HUES64 (cell line): ENCODE data around the gene MAP7D3.

Experiments
- H3K27ac ChIP-seq: 2 replicates; pipeline ENCODE4 v1.7.0; 2013; ENCODE audit warnings: low read depth, low read length, inconsistent platforms
- H3K27me3 ChIP-seq: 2 replicates; pipeline ENCODE4 v1.6.1; 2013; ENCODE audit warnings: mild to moderate bottlenecking, low read length; ENCODE audit not compliant: insufficient read depth
- H3K36me3 ChIP-seq: 2 replicates; pipeline ENCODE4 v1.6.1; 2013; ENCODE audit warnings: mild to moderate bottlenecking, low read length; ENCODE audit not compliant: insufficient read depth
- H3K4me1 ChIP-seq: 2 replicates; pipeline ENCODE4 v1.6.1; 2013; ENCODE audit warnings: mild to moderate bottlenecking, low read length, moderate library complexity; ENCODE audit not compliant: insufficient read depth
- H3K4me3 ChIP-seq: 2 replicates; pipeline ENCODE4 v1.5.1; 2013; ENCODE audit warnings: mild to moderate bottlenecking, low read length, moderate library complexity
- H3K9ac ChIP-seq: 2 replicates; pipeline ENCODE4 v1.6.1; 2013; ENCODE audit warnings: mild to moderate bottlenecking, low read depth, low read length
- H3K9me3 ChIP-seq: 2 replicates; pipeline ENCODE4 v1.6.1; 2013; ENCODE audit warnings: low read depth, low read length; ENCODE audit not compliant: insufficient read depth
- WGBS: fragments of 150-250, 120-280 bp; methylation state at CpG from one replicate; pipeline ENCODE4 v1.1.7; 2013; ENCODE audit warnings: missing lambda C conversion rate; 5-methylcytosine and 5-hydroxymethylcytosine counted together

The MAP7D3 gene

DNA sequence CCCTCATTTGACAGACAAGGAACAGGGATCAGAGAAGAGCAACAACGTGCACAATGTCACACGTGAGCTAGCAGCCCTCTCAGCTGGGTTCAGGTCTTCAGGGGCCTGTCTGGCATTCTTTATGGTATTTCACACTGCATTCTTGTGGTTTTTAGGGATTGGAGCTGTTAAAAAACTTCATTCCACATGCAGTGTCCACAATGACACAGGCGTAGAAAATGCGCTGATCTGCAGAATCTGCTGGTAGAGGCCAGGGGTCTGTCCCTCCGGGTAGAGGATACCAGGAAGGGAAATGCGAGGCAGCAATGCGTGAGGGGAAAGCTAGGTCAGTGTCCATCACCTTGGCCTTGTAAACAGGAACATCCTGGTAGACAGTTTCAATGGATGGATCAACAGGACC lies 36.6 kb downstream of the MAP7D3 start:
- H3K4me1 ChIP-seq: no peaks in the 10 kb centered on the region
- peaks cover 29% of the 10 kb centered on the region for H3K36me3 ChIP-seq
- H3K9me3 ChIP-seq: no peaks in the 10 kb centered on the region

DNA sequence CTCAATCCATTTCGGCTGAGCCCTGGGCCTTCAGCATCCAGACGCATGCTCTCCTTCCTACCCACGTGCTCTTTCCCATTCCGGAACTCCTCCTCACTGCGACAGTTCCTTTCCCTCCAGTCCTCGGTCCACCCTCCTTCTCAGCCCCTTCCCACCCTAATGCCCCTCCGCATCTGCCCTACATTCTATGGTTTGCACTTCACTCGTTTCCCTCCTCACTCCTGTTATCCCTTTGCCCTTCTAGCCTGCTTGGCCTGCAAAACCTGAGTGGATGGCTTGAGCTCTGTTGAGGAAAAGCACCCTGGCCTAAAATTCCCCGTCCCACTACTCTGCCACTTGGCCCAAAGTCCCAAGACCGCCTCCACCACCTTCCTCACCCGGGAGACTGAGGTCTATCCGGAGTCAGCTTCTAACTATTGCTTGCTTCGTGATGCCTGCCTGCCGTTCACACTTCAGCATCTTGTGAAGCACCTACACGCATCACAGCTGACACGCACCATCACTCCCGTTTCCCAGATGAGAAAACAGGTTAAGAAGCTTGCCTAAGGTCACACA lies 38.6 kb downstream of the MAP7D3 start:
- Histone ChIP-seq H3K4me3 (no peak overlapping the region), H3K27ac (no peak overlapping the region), H3K9me3 (no peaks in the 10 kb centered on the region), H3K9ac (no peak overlapping the region), H3K27me3 (no peaks in the 10 kb centered on the region), H3K4me1 (no peaks in the 10 kb centered on the region), H3K36me3 (peaks cover 21% of the 10 kb centered on the region; the same call in 1 of the 2 replicates)
- WGBS: 89% methylated on average over 17 of the region's 17 CpGs

More for the DNA sequence above, 36.6 kb downstream of the MAP7D3 start:
- WGBS: 83% methylated on average over 7 of the region's 7 CpGs
- no peaks in the 10 kb centered on the region for H3K27me3 ChIP-seq
- no peak overlapping the region for H3K9ac ChIP-seq
- H3K27ac ChIP-seq: no peak overlapping the region
- no peak overlapping the region for H3K4me3 ChIP-seq

DNA sequence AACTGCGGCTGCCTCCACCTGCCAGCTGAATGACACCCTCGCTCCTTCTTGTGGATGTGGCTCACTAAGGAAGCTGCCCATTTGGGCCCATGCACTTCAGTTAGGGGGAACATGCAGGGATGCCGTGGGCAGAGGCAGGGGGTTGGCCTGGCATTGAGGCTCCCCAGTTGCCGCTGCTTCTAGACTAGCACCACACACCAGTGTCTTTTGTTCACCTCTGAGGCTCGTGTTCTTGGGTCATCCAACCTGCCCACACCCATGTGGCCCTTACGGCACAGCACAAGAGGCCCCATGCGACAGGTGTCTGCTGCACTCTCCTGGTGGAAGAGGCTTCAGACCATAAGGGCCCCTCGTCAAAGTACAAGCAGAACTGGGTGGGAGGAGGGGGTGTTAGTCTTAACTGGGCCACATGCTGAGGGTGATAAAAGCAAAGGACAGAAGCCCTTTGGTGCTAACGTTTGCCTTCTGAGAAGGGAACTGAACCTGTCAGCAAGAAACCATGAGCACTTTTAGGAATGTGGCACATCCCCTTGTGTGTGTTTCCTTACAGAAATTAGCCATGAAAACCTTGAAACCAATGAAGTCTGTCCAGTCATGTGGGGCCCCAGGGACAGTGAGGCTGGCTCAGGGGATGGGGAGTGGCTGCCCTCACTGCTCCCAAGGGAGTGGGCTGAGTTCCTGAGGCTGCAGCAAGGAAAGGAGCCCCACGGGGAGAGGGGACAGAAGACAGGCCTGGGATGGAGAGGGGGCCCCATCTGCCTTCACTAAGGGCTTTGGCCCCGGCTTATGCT lies 39.2 kb downstream of the MAP7D3 start:
- no peak overlapping the region for H3K4me3 ChIP-seq
- H3K36me3 ChIP-seq: peaks cover 18% of the 10 kb centered on the region; the same call in 1 of the 2 replicates
- WGBS: 75% methylated on average over 11 of the region's 11 CpGs
- no peaks in the 10 kb centered on the region for H3K9me3 ChIP-seq
- no peaks in the 10 kb centered on the region for H3K27me3 ChIP-seq
- H3K4me1 ChIP-seq: no peaks in the 10 kb centered on the region
- no peak overlapping the region for H3K9ac ChIP-seq
- no peak overlapping the region for H3K27ac ChIP-seq

- Histone ChIP-seq H3K27ac (no peak overlapping the region), H3K9ac (no peak overlapping the region), H3K4me3 (no peak overlapping the region), H3K9me3 (no peaks in the 10 kb centered on the region), H3K27me3 (no peaks in the 10 kb centered on the region), H3K4me1 (no peaks in the 10 kb centered on the region), H3K36me3 (peaks cover 15% of the 10 kb centered on the region; the same call in 1 of the 2 replicates)
- WGBS: 83% methylated on average over 4 of the region's 5 CpGs
Observed at GRCh38 chrX:136210806-136211205, 40.4 kb downstream of the MAP7D3 start.

DNA sequence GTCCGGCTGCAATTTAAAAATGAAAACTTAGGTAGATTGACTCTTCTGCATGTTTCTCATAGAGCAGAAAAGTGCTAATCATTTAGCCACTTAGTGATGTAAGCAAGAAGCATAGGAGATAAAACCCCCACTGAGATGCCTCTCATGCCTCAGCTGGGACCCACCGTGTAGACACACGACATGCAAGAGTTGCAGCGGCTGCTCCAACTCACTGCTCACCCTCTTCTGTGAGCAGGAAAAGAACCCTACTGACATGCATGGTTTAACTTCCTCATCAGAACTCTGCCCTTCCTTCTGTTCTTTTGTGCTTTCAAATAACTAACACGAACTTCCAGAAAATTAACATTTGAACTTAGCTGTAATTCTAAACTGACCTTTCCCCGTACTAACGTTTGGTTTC lies 41.0 kb downstream of the MAP7D3 start:
- Histone ChIP-seq H3K27ac (no peak overlapping the region), H3K9ac (no peak overlapping the region), H3K4me1 (no peaks in the 10 kb centered on the region), H3K9me3 (no peaks in the 10 kb centered on the region), H3K36me3 (peaks cover 15% of the 10 kb centered on the region; the same call in 1 of the 2 replicates), H3K27me3 (no peaks in the 10 kb centered on the region), H3K4me3 (no peak overlapping the region)
- 75% methylated on average over 7 of the region's 7 CpGs for WGBS

GRCh38 chrX:136209751-136210150 lies 41.4 kb downstream of the MAP7D3 start:
- no peaks in the 10 kb centered on the region for H3K27me3 ChIP-seq
- peaks cover 1% of the 10 kb centered on the region; the same call in 1 of the 2 replicates for H3K4me1 ChIP-seq
- no peaks in the 10 kb centered on the region for H3K9me3 ChIP-seq
- no peak overlapping the region for H3K9ac ChIP-seq
- H3K27ac ChIP-seq: no peak overlapping the region
- H3K4me3 ChIP-seq: no peak overlapping the region
- H3K36me3 ChIP-seq: peaks cover 15% of the 10 kb centered on the region; the same call in 1 of the 2 replicates
- WGBS: 91% methylated on average over 6 of the region's 9 CpGs

GRCh38 chrX:136209016-136209738 lies 42.0 kb downstream of the MAP7D3 start:
- WGBS: 73% methylated on average over 22 of the region's 28 CpGs
- Histone ChIP-seq H3K27ac (no peak overlapping the region), H3K27me3 (no peaks in the 10 kb centered on the region), H3K9ac (no peak overlapping the region), H3K36me3 (peaks cover 15% of the 10 kb centered on the region; the same call in 1 of the 2 replicates), H3K4me3 (no peak overlapping the region), H3K4me1 (peaks cover 3% of the 10 kb centered on the region; the same call in 1 of the 2 replicates), H3K9me3 (no peaks in the 10 kb centered on the region)

DNA sequence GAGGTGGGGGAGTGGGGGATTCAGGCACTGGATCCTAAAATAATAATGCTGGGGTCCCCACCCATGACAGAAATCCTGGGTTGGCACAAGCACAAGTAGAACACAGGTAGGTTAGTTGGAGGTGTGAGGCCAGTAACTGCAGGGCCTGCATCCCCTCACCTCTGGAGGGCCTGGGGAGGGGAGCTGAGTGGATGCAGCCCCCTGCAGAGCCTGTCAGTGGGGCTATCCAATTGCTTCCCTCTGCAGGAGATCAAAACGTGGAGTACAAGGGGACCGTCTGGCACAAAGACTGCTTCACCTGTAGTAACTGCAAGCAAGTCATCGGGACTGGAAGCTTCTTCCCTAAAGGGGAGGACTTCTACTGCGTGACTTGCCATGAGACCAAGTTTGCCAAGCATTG lies 43.7 kb downstream of the MAP7D3 start:
- Histone ChIP-seq H3K27me3 (no peaks in the 10 kb centered on the region), H3K36me3 (peaks cover 15% of the 10 kb centered on the region; the same call in 1 of the 2 replicates), H3K27ac (no peak overlapping the region), H3K9me3 (no peaks in the 10 kb centered on the region), H3K9ac (no peak overlapping the region), H3K4me3 (no peak overlapping the region), H3K4me1 (peaks cover 3% of the 10 kb centered on the region; the same call in 1 of the 2 replicates)
- WGBS: 60% methylated on average over 4 of the region's 4 CpGs

- WGBS: 97% methylated on average over 5 of the region's 6 CpGs
- H3K27me3 ChIP-seq: no peaks in the 10 kb centered on the region
- H3K9me3 ChIP-seq: no peaks in the 10 kb centered on the region
- H3K36me3 ChIP-seq: peaks cover 15% of the 10 kb centered on the region; the same call in 1 of the 2 replicates
- H3K4me3 ChIP-seq: no peak overlapping the region
- H3K4me1 ChIP-seq: peaks cover 3% of the 10 kb centered on the region; the same call in 1 of the 2 replicates
- no peak overlapping the region for H3K27ac ChIP-seq
- H3K9ac ChIP-seq: no peak overlapping the region
Observed at GRCh38 chrX:136206916-136207315, 44.3 kb downstream of the MAP7D3 start.

DNA sequence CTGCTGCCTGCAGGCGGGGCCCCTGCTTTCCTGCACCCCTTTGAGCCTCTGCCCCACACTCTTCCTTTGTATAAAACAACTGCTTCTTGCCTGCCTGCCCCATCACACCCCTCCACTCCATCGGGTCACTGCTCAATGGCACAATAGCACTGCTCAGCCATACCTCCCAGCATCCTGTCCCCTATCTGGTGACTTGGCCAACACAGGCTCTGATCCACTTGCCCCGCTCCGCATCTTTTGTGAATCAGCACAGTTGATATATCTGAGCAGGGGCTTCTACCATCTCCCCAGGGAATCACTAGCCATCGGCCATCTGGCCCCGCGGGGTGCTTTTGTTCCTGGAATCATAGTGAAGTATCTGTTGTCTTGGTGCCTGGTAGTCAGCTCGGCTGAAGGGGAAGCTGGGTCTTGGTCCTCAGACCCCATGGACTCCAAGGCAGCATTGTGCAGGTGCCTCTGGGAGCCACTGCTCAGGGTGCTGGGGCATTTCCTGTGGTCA lies 45.3 kb downstream of the MAP7D3 start:
- no peaks in the 10 kb centered on the region for H3K27me3 ChIP-seq
- no peaks in the 10 kb centered on the region for H3K9me3 ChIP-seq
- no peak overlapping the region for H3K27ac ChIP-seq
- H3K9ac ChIP-seq: no peak overlapping the region
- H3K36me3 ChIP-seq: peaks cover 10% of the 10 kb centered on the region; the same call in 1 of the 2 replicates
- peaks cover 3% of the 10 kb centered on the region; the same call in 1 of the 2 replicates for H3K4me1 ChIP-seq
- WGBS: 59% methylated on average over 7 of the region's 8 CpGs
- no peak overlapping the region for H3K4me3 ChIP-seq

DNA sequence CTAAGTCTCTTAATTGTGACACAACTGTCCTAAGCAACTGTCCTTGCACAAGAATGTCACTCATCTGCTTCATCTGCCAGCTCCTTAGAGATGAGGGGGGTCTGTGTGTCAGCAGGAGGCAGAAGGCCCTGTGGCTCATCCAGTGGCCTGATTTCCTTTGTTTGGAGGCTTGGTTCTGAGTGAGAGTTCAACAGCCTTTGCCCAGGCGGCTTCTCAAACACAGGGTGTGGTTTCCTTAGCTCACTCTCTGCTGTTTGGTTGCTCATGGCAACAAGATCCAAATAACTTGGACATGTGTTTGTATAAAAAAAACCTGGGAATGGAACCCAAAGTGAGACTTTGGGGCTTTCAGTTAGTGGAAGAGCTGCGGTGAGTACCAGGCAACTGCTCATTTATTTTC lies 46.6 kb downstream of the MAP7D3 start:
- Histone ChIP-seq H3K9ac (no peak overlapping the region), H3K9me3 (no peaks in the 10 kb centered on the region), H3K4me1 (peaks cover 5% of the 10 kb centered on the region; the same call in 1 of the 2 replicates), H3K4me3 (no peak overlapping the region), H3K36me3 (0 out of 2 replicates have a peak, but pooled peaks cover 4% of the 10 kb centered on the region), H3K27me3 (no peaks in the 10 kb centered on the region), H3K27ac (no peak overlapping the region)
- WGBS: 73% methylated on average over 1 of the region's 2 CpGs
